Measurements from ENCODE around the gene RAD51B. TPM values are rescaled to one million over a fixed set of nuclear protein-coding genes. Genes with fewer than 3 reads are reported as not detected.

Gene RAD51B
- total and polyA plus RNA-seq, 9 of the 15 experiments (the other 6 are each of a cell fraction or from before 2014, with no cell fraction given), result 8.5 to 17.3 (median 11.3) TPM

DNA sequence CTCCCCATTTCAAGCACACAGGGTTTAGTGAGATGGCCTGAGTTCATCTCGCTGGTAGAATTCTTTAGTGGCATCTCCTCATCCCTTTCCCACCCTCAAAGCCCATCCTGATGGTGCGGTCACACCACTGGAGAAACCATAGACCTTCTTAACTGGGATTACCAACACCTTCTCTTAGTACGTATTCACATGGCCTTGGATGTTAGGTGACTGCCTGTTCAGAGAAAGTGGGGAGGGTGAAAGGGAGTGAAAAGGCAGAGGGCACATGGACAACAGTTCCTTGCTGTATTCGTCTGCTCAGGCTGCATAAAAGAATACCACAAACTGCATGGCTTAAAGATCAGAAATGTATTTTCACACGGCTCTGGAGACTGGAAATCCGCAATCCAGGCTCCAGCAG, 667.2 kb downstream of the RAD51B start:
- ChIA-PET CTCF (ENCODE audit: low intra/inter-chr PET ratio) (no interaction called here), POLR2A (no interaction called here)
- in situ Hi-C loops (cut with MboI) (no loop called here), intact Hi-C loops (cut with micrococcal nuclease) (no loop called here)
- Histone ChIP-seq H3K79me2 (ENCODE audit: control insufficient read depth, insufficient read depth, low read length) (no peaks in the 10 kb centered on the region), H3K27me3 (ENCODE audit: control insufficient read depth in 2 of 2, insufficient read depth in 2 of 2, low read length in 2 of 2) (no peaks in the 10 kb centered on the region), H3K4me2 (ENCODE audit: insufficient read depth, low read length) (no peak overlapping the region), H3K9ac (ENCODE audit: insufficient read depth in 1 of 2, low read depth in 2 of 2, low read length in 2 of 2) (no peak overlapping the region), H4K20me1 (replicated peaks; ENCODE audit: control insufficient read depth, insufficient read depth, low read length) (no peaks in the 10 kb centered on the region), H3K4me3 (no peak overlapping the region), H3K4me1 (replicated peaks in 1 of 2; ENCODE audit: control insufficient read depth in 2 of 2, insufficient read depth in 2 of 2, low read length in 2 of 2) (peaks cover 0 to 52% of the 10 kb centered on the region in 2 experiments; a peak in 3 of 5 replicates), H3K27ac (ENCODE audit: extremely low read depth, low read depth, low read length) (no peak overlapping the region), H3K9me3 (replicated peaks; ENCODE audit: control insufficient read depth, insufficient read depth, low read depth, low read length) (no peaks in the 10 kb centered on the region; the same call in 1 of the 2 replicates), H2AFZ (ENCODE audit: low read depth, low read length) (no peak overlapping the region; the same call in 1 of the 2 replicates), H3K9me1 (ENCODE audit: control insufficient read depth, insufficient read depth, low read length) (no peaks in the 10 kb centered on the region), H3K36me3 (ENCODE audit: control insufficient read depth, insufficient read depth, low read length) (no peaks in the 10 kb centered on the region)
- no peak for ATAC-seq
- BruUV-seq (replicated peaks), result no TSS peak
- no peak for DNase-seq (ENCODE audit: extremely low read depth in 1 of 4, low spot score in 3 of 4)
- no peak for FAIRE-seq
- WGBS (ENCODE audit: insufficient coverage, low coverage, missing lambda C conversion rate), result 78% methylated on average over 6 of the region's 6 CpGs
- TF ChIP-seq LARP7 (IDR thresholded peaks at IDR 0.05), result no peak
- TF ChIP-seq ZNF77 (CRISPR knock-in tag; IDR thresholded peaks at IDR 0.05), result no peak
- TF ChIP-seq SMC3 (conservative IDR thresholded peaks at IDR 0.05; ENCODE audit: insufficient read depth, low read depth, low read length), result no peak
- TF ChIP-seq ZNF354B (CRISPR knock-in tag; IDR thresholded peaks at IDR 0.05), result no peak
- no peak for TF ChIP-seq SETDB1 (IDR thresholded peaks at IDR 0.05; ENCODE audit: low read length)
- TF ChIP-seq, protein P1, sequence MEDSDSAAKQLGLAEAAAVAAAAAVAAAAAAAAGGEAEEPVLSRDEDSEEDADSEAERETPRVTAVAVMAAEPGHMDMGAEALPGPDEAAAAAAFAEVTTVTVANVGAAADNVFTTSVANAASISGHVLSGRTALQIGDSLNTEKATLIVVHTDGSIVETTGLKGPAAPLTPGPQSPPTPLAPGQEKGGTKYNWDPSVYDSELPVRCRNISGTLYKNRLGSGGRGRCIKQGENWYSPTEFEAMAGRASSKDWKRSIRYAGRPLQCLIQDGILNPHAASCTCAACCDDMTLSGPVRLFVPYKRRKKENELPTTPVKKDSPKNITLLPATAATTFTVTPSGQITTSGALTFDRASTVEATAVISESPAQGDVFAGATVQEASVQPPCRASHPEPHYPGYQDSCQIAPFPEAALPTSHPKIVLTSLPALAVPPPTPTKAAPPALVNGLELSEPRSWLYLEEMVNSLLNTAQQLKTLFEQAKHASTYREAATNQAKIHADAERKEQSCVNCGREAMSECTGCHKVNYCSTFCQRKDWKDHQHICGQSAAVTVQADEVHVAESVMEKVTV (CRISPR knock-in tag; IDR thresholded peaks at IDR 0.05), result no peak
- no peak for TF ChIP-seq HMG20B (CRISPR knock-in tag; IDR thresholded peaks at IDR 0.05)
- no peak for TF ChIP-seq TGIF2 (CRISPR knock-in tag; IDR thresholded peaks at IDR 0.05)
- TF ChIP-seq ZNF699 (CRISPR knock-in tag; IDR thresholded peaks at IDR 0.05; ENCODE audit: insufficient replicate concordance), result no peak
- TF ChIP-seq, protein P2, sequence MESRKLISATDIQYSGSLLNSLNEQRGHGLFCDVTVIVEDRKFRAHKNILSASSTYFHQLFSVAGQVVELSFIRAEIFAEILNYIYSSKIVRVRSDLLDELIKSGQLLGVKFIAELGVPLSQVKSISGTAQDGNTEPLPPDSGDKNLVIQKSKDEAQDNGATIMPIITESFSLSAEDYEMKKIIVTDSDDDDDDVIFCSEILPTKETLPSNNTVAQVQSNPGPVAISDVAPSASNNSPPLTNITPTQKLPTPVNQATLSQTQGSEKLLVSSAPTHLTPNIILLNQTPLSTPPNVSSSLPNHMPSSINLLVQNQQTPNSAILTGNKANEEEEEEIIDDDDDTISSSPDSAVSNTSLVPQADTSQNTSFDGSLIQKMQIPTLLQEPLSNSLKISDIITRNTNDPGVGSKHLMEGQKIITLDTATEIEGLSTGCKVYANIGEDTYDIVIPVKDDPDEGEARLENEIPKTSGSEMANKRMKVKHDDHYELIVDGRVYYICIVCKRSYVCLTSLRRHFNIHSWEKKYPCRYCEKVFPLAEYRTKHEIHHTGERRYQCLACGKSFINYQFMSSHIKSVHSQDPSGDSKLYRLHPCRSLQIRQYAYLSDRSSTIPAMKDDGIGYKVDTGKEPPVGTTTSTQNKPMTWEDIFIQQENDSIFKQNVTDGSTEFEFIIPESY (CRISPR knock-in tag; IDR thresholded peaks at IDR 0.05), result no peak
- TF ChIP-seq CSDE1 (IDR thresholded peaks at IDR 0.05), result no peak
- TF ChIP-seq SP1 (CRISPR knock-in tag; IDR thresholded peaks at IDR 0.05), result no peak
- no peak for TF ChIP-seq ZKSCAN1 (IDR thresholded peaks at IDR 0.05; ENCODE audit: low read depth, low read length)

Measured in K562 (cell line).